PC-3 (cell line): Measurements from ENCODE around the gene SLC8A2. TPM values are rescaled to one million over a fixed set of nuclear protein-coding genes. Genes with fewer than 3 reads are reported as not detected.

Experiments
- ATAC-seq: fragments of 200-7000 bp; cut with Tn5 transposase; 2 replicates; pipeline ENCODE4 v1.9.1; 2020; ENCODE audit warnings: mild to moderate bottlenecking, moderate library complexity
- BruUV-seq: library from RNA; stranded (reverse); fragments of 400-500 nt; replicated peaks from 2 replicates; lab custom pipeline; 2021; lab: Mats Ljungman, UMichigan
- CTCF ChIA-PET: fragments of 300-600 bp; sonication (Branson Sonifier 250); formaldehyde crosslinking; loops from one replicate; lab custom pipeline; 2022; ENCODE audit warnings: antibody characterized with exemption; lab: Charles Lee
- POLR2A ChIA-PET: fragments of 300-600 bp; sonication (Branson Sonifier 250); formaldehyde crosslinking; loops from one replicate; lab custom pipeline; 2022; ENCODE audit warnings: antibody characterized with exemption; ENCODE audit not compliant: unreplicated experiment; lab: Charles Lee
- DNase-seq: peaks from one replicate; pipeline ENCODE4 v3.0.0-alpha.2; 2015
- H2AFZ ChIP-seq: fragments of 300-600 bp; sonication (generic); 2 replicates; pipeline ENCODE4 v1.6.0; 2016; ENCODE audit warnings: antibody characterized with exemption, low read length
- H3F3A ChIP-seq: fragments of 300-600 bp; sonication (generic); one replicate; pipeline ENCODE4 v1.6.0; 2017; ENCODE audit warnings: antibody characterized with exemption, low read length, control low read depth, mild to moderate bottlenecking; ENCODE audit not compliant: unreplicated experiment
- H3K27ac ChIP-seq: fragments of 300-600 bp; sonication (generic); 2 replicates; pipeline ENCODE4 v1.5.1; 2016; ENCODE audit warnings: mild to moderate bottlenecking, low read length
- H3K27me3 ChIP-seq: fragments of 300-600 bp; sonication (generic); 2 replicates; pipeline ENCODE4 v1.6.1; 2016; ENCODE audit warnings: low read length, mixed read lengths
- H3K36me3 ChIP-seq: fragments of 300-600 bp; sonication (generic); 2 replicates; pipeline ENCODE4 v1.6.1; 2016; ENCODE audit warnings: low read depth, mixed run types, low read length, mixed read lengths
- H3K4me1 ChIP-seq: fragments of 300-600 bp; sonication (generic); 2 replicates; pipeline ENCODE4 v1.5.1; 2016; ENCODE audit warnings: low read length; ENCODE audit not compliant: insufficient read depth
- H3K4me2 ChIP-seq: fragments of 300-600 bp; sonication (generic); 2 replicates; pipeline ENCODE4 v1.6.0; 2016; ENCODE audit warnings: low read length
- H3K4me3 ChIP-seq: fragments of 300-600 bp; sonication (generic); 2 replicates; pipeline ENCODE4 v1.5.1; 2016; ENCODE audit warnings: mild to moderate bottlenecking, low read length, mixed read lengths
- H3K79me2 ChIP-seq: fragments of 300-600 bp; sonication (generic); 2 replicates; pipeline ENCODE4 v1.6.1; 2017; ENCODE audit warnings: low read length, mixed read lengths
- H3K9ac ChIP-seq: fragments of 300-600 bp; sonication (generic); 2 replicates; pipeline ENCODE4 v1.6.0; 2016; ENCODE audit warnings: mild to moderate bottlenecking, low read length
- H3K9me2 ChIP-seq: fragments of 300-600 bp; sonication (generic); replicated peaks from 2 replicates; pipeline ENCODE4 v1.6.1; 2016; ENCODE audit warnings: mixed run types, low read length, mixed read lengths
- H3K9me3 ChIP-seq: fragments of 300-600 bp; sonication (generic); 2 replicates; pipeline ENCODE4 v1.6.1; 2016; ENCODE audit warnings: low read length, mixed read lengths
- H4K20me1 ChIP-seq: fragments of 300-600 bp; sonication (generic); 2 replicates; pipeline ENCODE4 v1.6.1; 2016; ENCODE audit warnings: low read length, mixed read lengths
- EZH2 ChIP-seq: fragments of 300-600 bp; sonication (generic); IDR thresholded peaks from one replicate; pipeline ENCODE4 v1.6.1; 2017; ENCODE audit warnings: antibody characterized with exemption, mild to moderate bottlenecking, low read length; ENCODE audit not compliant: unreplicated experiment
- EZH2phosphoT487 ChIP-seq: fragments of 300-600 bp; sonication (generic); IDR thresholded peaks from 2 replicates; pipeline ENCODE4 v1.6.1; 2018; ENCODE audit warnings: mild to moderate bottlenecking, antibody characterized with exemption, low read length, borderline replicate concordance
- intact Hi-C: fragments of 100-400 bp; cut with micrococcal nuclease; formaldehyde crosslinking; loops from 2 replicates; pipeline ENCODE4 v1.9.0; 2023
- total RNA-seq: library from RNA; depleted of rRNA; stranded (reverse); fragments of >200 nt; gene quantifications from 2 replicates; pipeline ENCODE4 v1.2.3, GENCODE V29; 2014
- TF ChIP-seq, protein P1 (sequence below): fragments of 300-600 bp; sonication (generic); conservative IDR thresholded peaks from 2 replicates; pipeline ENCODE4 v1.5.1; 2017; ENCODE audit warnings: antibody characterized with exemption, low read depth, mild to moderate bottlenecking, low read length

The SLC8A2 gene
- total RNA-seq, 1 experiment from 2014 or later, result 0.33 TPM

DNA sequence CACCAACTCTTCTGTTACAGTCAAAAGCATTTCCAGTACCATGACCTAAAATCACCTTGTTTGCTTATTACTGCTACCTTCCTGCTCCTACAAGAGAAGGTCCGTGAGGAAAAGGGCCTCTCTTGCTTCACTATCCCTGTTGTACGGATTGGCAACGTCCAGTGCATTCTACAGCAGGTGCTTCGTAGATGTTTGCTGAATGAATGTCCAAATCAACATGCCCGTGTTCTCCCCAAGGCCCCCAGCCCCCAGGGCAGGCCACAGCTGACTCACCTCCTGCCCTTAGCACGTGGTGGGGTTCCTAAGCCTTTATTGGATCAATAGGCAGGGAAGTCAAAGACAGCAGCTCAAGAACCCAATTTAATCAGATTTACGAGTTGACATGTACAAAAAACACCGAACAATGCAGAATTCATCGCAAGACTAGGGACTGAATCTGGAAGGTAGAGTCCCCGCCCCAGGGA, 48.7 kb upstream of the SLC8A2 start:
- Histone ChIP-seq H2AFZ (no peak overlapping the region), H4K20me1 (no peaks in the 10 kb centered on the region), H3K27ac (no peak overlapping the region), H3K79me2 (no peaks in the 10 kb centered on the region), H3K4me2 (no peak overlapping the region), H3K9me2 (no peaks in the 10 kb centered on the region), H3K27me3 (no peaks in the 10 kb centered on the region), H3K36me3 (no peaks in the 10 kb centered on the region), H3K9ac (no peak overlapping the region), H3K4me1 (peaks cover 6% of the 10 kb centered on the region; the same call in 1 of the 2 replicates), H3K4me3 (no peak overlapping the region), H3F3A (no peaks in the 10 kb centered on the region), H3K9me3 (no peaks in the 10 kb centered on the region)
- TF ChIP-seq EZH2phosphoT487 (no peak), EZH2 (no peak)
- TF ChIP-seq, protein P1, sequence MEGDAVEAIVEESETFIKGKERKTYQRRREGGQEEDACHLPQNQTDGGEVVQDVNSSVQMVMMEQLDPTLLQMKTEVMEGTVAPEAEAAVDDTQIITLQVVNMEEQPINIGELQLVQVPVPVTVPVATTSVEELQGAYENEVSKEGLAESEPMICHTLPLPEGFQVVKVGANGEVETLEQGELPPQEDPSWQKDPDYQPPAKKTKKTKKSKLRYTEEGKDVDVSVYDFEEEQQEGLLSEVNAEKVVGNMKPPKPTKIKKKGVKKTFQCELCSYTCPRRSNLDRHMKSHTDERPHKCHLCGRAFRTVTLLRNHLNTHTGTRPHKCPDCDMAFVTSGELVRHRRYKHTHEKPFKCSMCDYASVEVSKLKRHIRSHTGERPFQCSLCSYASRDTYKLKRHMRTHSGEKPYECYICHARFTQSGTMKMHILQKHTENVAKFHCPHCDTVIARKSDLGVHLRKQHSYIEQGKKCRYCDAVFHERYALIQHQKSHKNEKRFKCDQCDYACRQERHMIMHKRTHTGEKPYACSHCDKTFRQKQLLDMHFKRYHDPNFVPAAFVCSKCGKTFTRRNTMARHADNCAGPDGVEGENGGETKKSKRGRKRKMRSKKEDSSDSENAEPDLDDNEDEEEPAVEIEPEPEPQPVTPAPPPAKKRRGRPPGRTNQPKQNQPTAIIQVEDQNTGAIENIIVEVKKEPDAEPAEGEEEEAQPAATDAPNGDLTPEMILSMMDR, result no peak
- ATAC-seq (no peak), DNase-seq (peak; percentile 14)
- BruUV-seq, result no TSS peak
- ChIA-PET POLR2A (no interaction called here), CTCF (no interaction called here)
- intact Hi-C loops, result no loop called here

DNA sequence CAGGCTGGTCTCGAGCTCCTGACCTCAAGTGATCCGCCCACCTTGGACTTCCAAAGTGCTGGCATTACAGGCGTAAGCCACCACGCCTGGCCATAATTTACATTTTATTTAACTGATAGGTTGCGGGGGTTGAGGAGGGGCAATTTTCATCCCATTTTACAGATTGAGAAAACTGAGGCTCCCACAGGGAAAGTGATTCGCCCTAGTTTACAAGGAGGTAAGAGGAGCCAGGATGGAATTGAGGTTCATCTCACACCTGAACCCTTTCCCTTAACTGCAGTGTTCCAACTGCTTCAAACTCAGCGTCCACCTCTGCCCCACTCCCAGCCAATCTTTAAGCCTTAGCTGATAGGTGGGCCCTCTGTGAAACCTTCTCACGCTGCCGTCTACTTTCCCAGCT, 47.2 kb upstream of the SLC8A2 start:
- Histone ChIP-seq H3K27me3 (no peaks in the 10 kb centered on the region), H3K4me3 (no peak overlapping the region), H3K9me3 (no peaks in the 10 kb centered on the region), H4K20me1 (no peaks in the 10 kb centered on the region), H3K4me1 (peaks cover 6% of the 10 kb centered on the region; the same call in 1 of the 2 replicates), H3K9me2 (no peaks in the 10 kb centered on the region), H3K9ac (no peak overlapping the region), H3K79me2 (peaks cover 10% of the 10 kb centered on the region), H3K4me2 (no peak overlapping the region), H3K27ac (no peak overlapping the region), H2AFZ (no peak overlapping the region), H3K36me3 (no peaks in the 10 kb centered on the region), H3F3A (no peaks in the 10 kb centered on the region)
- DNase-seq, result no peak
- ChIA-PET POLR2A (no interaction called here), CTCF (no interaction called here)
- ATAC-seq, result no peak
- BruUV-seq, result no TSS peak
- TF ChIP-seq EZH2phosphoT487 (no peak), EZH2 (no peak)
- TF ChIP-seq, protein P1, result no peak
- intact Hi-C loops, result loop anchor here (5.0 to 10.0 kb wide), 3 partner anchors 43 to 176 kb away; no protein-coding TSS in a partner anchor

DNA sequence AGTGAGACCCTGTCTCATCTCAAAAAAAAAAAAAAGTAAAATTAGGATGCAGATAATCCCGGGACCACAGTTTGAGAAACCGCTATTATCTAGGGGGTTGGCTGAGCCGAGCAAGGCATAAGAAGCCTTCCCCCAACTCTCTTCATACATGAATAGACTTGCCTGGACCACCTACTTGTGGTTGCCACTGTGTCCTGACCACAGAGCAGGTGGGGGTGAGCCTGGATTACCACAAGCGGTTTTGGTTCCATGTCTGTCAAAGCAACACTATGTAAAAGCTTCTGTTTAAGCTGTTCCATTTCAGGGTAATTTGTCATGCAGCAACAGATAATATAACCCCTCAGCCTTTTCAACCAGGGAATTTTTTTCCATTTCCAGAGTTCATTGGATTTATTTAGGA, 46.4 kb upstream of the SLC8A2 start:
- Histone ChIP-seq H3K9ac (no peak overlapping the region), H3K4me1 (peaks cover 10% of the 10 kb centered on the region), H4K20me1 (no peaks in the 10 kb centered on the region), H3K9me2 (no peaks in the 10 kb centered on the region), H3K27ac (no peak overlapping the region), H3K36me3 (no peaks in the 10 kb centered on the region), H2AFZ (no peak overlapping the region), H3K79me2 (peaks cover 17% of the 10 kb centered on the region), H3K27me3 (no peaks in the 10 kb centered on the region), H3K9me3 (no peaks in the 10 kb centered on the region), H3K4me2 (no peak overlapping the region), H3F3A (no peaks in the 10 kb centered on the region), H3K4me3 (no peak overlapping the region)
- BruUV-seq, result no TSS peak
- CTCF ChIA-PET, result no interaction called here
- DNase-seq (no peak), ATAC-seq (no peak)
- TF ChIP-seq, protein P1, result no peak
- TF ChIP-seq EZH2phosphoT487, result no peak
- TF ChIP-seq EZH2, result no peak
- intact Hi-C loops, result loop anchor here (5.0 to 10.0 kb wide), 3 partner anchors 44 to 177 kb away; no protein-coding TSS in a partner anchor
- POLR2A ChIA-PET, result no interaction called here
